ENCODE data around the gene CCDC71. TPM values are rescaled to one million over a fixed set of nuclear protein-coding genes. Genes with fewer than 3 reads are reported as not detected.
A peak's percentile ranks its signal among the peaks of the same experiment; 100 is the strongest.

The CCDC71 gene
- total RNA-seq, 1 donor from 2014 or later: 22.1 TPM

GRCh38 chr3:49171775-49172500, 5.8 kb upstream of the CCDC71 start:
- TF ChIP-seq CTCF (IDR thresholded peaks at IDR 0.05; ENCODE audit: partially characterized antibody, unreplicated experiment): no peak
- H3K4me3 Mint-ChIP-seq (ENCODE audit: unreplicated experiment): peak overlapping the region; percentile 89
- H3K27me3 Mint-ChIP-seq (ENCODE audit: unreplicated experiment): peaks cover 8% of the 10 kb centered on the region
- H3K27ac Mint-ChIP-seq (ENCODE audit: unreplicated experiment): peak overlapping the region; percentile 72
- no peaks in the 10 kb centered on the region for H3K36me3 Mint-ChIP-seq (ENCODE audit: unreplicated experiment)
- H3K9me3 Mint-ChIP-seq (ENCODE audit: unreplicated experiment): peaks cover 3% of the 10 kb centered on the region
- DNase-seq: no peak
- peaks cover 14% of the 10 kb centered on the region for H3K4me1 Mint-ChIP-seq (ENCODE audit: low read depth, unreplicated experiment)

- peak; percentile 92 for DNase-seq
- no peaks in the 10 kb centered on the region for H3K36me3 Mint-ChIP-seq (ENCODE audit: unreplicated experiment)
- peak within 1 kb of the TSS; percentile 96 for H3K4me3 Mint-ChIP-seq (ENCODE audit: unreplicated experiment)
- H3K27ac Mint-ChIP-seq (ENCODE audit: unreplicated experiment): peak within 1 kb of the TSS; percentile 90
- H3K9me3 Mint-ChIP-seq (ENCODE audit: unreplicated experiment): peaks cover 3% of the 10 kb centered on the region
- peak; percentile 98 for TF ChIP-seq CTCF (IDR thresholded peaks at IDR 0.05; ENCODE audit: partially characterized antibody, unreplicated experiment)
- H3K4me1 Mint-ChIP-seq (ENCODE audit: low read depth, unreplicated experiment): peaks cover 14% of the 10 kb centered on the region
- H3K27me3 Mint-ChIP-seq (ENCODE audit: unreplicated experiment): peaks cover 11% of the 10 kb centered on the region
Observed at GRCh38 chr3:49171119-49171774, 5.1 kb upstream of the CCDC71 start, which contains the start of gene KLHDC8B. TSS of gene KLHDC8B (plus strand) at chr3:49171598. CDS start at chr3:49172770, 1,172 bp downstream.

GRCh38 chr3:49170744-49171118, 4.6 kb upstream of the CCDC71 start:
- Mint-ChIP-seq H3K27ac (ENCODE audit: unreplicated experiment) (no peak overlapping the region), H3K36me3 (ENCODE audit: unreplicated experiment) (no peaks in the 10 kb centered on the region), H3K4me3 (ENCODE audit: unreplicated experiment) (peak overlapping the region; percentile 96), H3K4me1 (ENCODE audit: low read depth, unreplicated experiment) (peaks cover 14% of the 10 kb centered on the region), H3K27me3 (ENCODE audit: unreplicated experiment) (peaks cover 11% of the 10 kb centered on the region), H3K9me3 (ENCODE audit: unreplicated experiment) (peaks cover 3% of the 10 kb centered on the region)
- TF ChIP-seq CTCF (IDR thresholded peaks at IDR 0.05; ENCODE audit: partially characterized antibody, unreplicated experiment): no peak
- DNase-seq: no peak

- H3K27ac Mint-ChIP-seq (ENCODE audit: unreplicated experiment): peak overlapping the region; percentile 59
- peak overlapping the region; percentile 84 for H3K4me3 Mint-ChIP-seq (ENCODE audit: unreplicated experiment)
- peaks cover 13% of the 10 kb centered on the region for H3K9me3 Mint-ChIP-seq (ENCODE audit: unreplicated experiment)
- no peaks in the 10 kb centered on the region for H3K36me3 Mint-ChIP-seq (ENCODE audit: unreplicated experiment)
- H3K27me3 Mint-ChIP-seq (ENCODE audit: unreplicated experiment): peaks cover 16% of the 10 kb centered on the region
- H3K4me1 Mint-ChIP-seq (ENCODE audit: low read depth, unreplicated experiment): peaks cover 10% of the 10 kb centered on the region
- no peak for TF ChIP-seq CTCF (IDR thresholded peaks at IDR 0.05; ENCODE audit: partially characterized antibody, unreplicated experiment)
- no peak for DNase-seq
Observed at GRCh38 chr3:49166752-49167556, 823 bp upstream of the CCDC71 start.

All from glutamatergic neuron (in vitro differentiated cells).